ACHN (cell line): Measurements from ENCODE around the gene MRPS31.

ENCODE experiments used
- DNase-seq: peaks from one replicate; pipeline ENCODE4 v3.0.0-alpha.2; 2015
- in situ Hi-C: cut with HindIII; loops from 2 replicates; pipeline ENCODE4 v1.10.0; 2017; ENCODE audit warnings: low sequenced_read_pairs, low pct_ligation_motif_present, low pct_unique_long_range_greater_than_20kb

MRPS31 gene

GRCh38 chr13:40688781-40689180 lies 82.2 kb downstream of the MRPS31 start:
- in situ Hi-C loops, result no loop called here
- no peak for DNase-seq

- DNase-seq, result peak; percentile 49
- in situ Hi-C loops, result no loop called here
These were observed 88.3 kb downstream of the MRPS31 start for GRCh38 chr13:40682449-40683240.

GRCh38 chr13:40681341-40682146 lies 89.4 kb downstream of the MRPS31 start:
- in situ Hi-C loops, result no loop called here
- DNase-seq, result no peak

- in situ Hi-C loops, result no loop called here
- DNase-seq, result no peak
These were observed 90.2 kb downstream of the MRPS31 start for GRCh38 chr13:40680659-40681323.

- in situ Hi-C loops, result no loop called here
- DNase-seq, result no peak
These were observed 91.5 kb downstream of the MRPS31 start for GRCh38 chr13:40679480-40679985.
